GM12878 (cell line): Measurements from ENCODE around the gene PIAS1. TPM values are rescaled to one million over a fixed set of nuclear protein-coding genes. Genes with fewer than 3 reads are reported as not detected.

ENCODE experiments used
- ATAC-seq: fragments of 200-7000 bp; cut with Tn5 transposase; 3 replicates; pipeline ENCODE4 v1.9.1; 2020; ENCODE audit warnings: mild to moderate bottlenecking, moderate library complexity
- BruUV-seq: library from RNA; stranded (reverse); fragments of 400-500 nt; replicated peaks from 2 replicates; lab custom pipeline; 2021; lab: Mats Ljungman, UMichigan
- CTCF ChIA-PET: fragments of 300-600 bp; sonication (Branson Sonifier 250); formaldehyde crosslinking; extraction: SDS; loops from one replicate; lab custom pipeline; 2021; ENCODE audit warnings: inconsistent platforms; lab: Yijun Ruan, JAX
- POLR2A ChIA-PET: fragments of 350-600 bp; formaldehyde crosslinking; extraction: SDS; loops from one replicate; lab custom pipeline; 2021; ENCODE audit warnings: inconsistent platforms; lab: Charles Lee
- RAD21 ChIA-PET: fragments of 300-600 bp; sonication (Branson Sonifier 250); formaldehyde crosslinking; loops from one replicate; lab custom pipeline; 2023; ENCODE audit warnings: antibody characterized with exemption; ENCODE audit not compliant: unreplicated experiment; lab: Charles Lee
- SMC1A ChIA-PET: fragments of 300-600 bp; sonication (Branson Sonifier 250); formaldehyde crosslinking; loops from one replicate; lab custom pipeline; 2023; ENCODE audit not compliant: unreplicated experiment, uncharacterized antibody; lab: Charles Lee
- DNase-seq: peaks from one replicate; pipeline ENCODE4 v3.0.0-alpha.2; 2011; ENCODE audit warnings: low read depth, low spot score
- FAIRE-seq: peaks from 3 replicates; lab custom pipeline; 2011; peaks lifted over from hg19 to GRCh38; lab: Jason Lieb, UNC
- H2AFZ ChIP-seq: 2 replicates; pipeline ENCODE4 v1.6.0; 2011; ENCODE audit warnings: low read depth, low read length, control low read depth; ENCODE audit not compliant: control insufficient read depth
- H3K27ac ChIP-seq: 2 replicates; pipeline ENCODE4 v1.5.1; 2011; ENCODE audit warnings: control low read depth; ENCODE audit not compliant: control insufficient read depth, insufficient read depth
- H3K27me3 ChIP-seq, 2 experiments: replicated peaks in 1 of 2; 2 replicates each; pipeline versions ENCODE4 v1.6.0 to v1.6.1; 2011; ENCODE audit warnings: low read length in 1 of 2; ENCODE audit not compliant: control insufficient read depth in 2 of 2, insufficient read depth in 2 of 2
- H3K36me3 ChIP-seq, 2 experiments: 2 replicates each; pipeline ENCODE4 v1.5.1; 2011; ENCODE audit warnings: low read length in 1 of 2; ENCODE audit not compliant: control insufficient read depth in 2 of 2, insufficient read depth in 2 of 2
- H3K4me1 ChIP-seq: 2 replicates; pipeline ENCODE4 v1.6.1; 2011; ENCODE audit warnings: mild to moderate bottlenecking, low read length, moderate library complexity, mixed read lengths; ENCODE audit not compliant: control insufficient read depth, insufficient read depth
- H3K4me2 ChIP-seq: 2 replicates; pipeline ENCODE4 v1.6.0; 2011; ENCODE audit warnings: control low read depth; ENCODE audit not compliant: control insufficient read depth, insufficient read depth
- H3K4me3 ChIP-seq: fragments of 200-600 bp; sonication (generic); 2 replicates; pipeline ENCODE4 v1.5.1; 2016
- H3K79me2 ChIP-seq: 2 replicates; pipeline ENCODE4 v1.6.0; 2011; ENCODE audit warnings: low read length; ENCODE audit not compliant: control insufficient read depth, insufficient read depth
- H3K9ac ChIP-seq: 2 replicates; pipeline ENCODE4 v1.8.0; 2011; ENCODE audit warnings: low read length, control low read depth, mixed read lengths; ENCODE audit not compliant: control insufficient read depth, insufficient read depth
- H3K9me3 ChIP-seq: replicated peaks from 3 replicates; pipeline ENCODE4 v1.5.1; 2011; ENCODE audit warnings: mild to moderate bottlenecking, low read length; ENCODE audit not compliant: control insufficient read depth, insufficient read depth
- H4K20me1 ChIP-seq: 2 replicates; pipeline ENCODE4 v1.6.0; 2011; ENCODE audit not compliant: control insufficient read depth, insufficient read depth
- MYC ChIP-seq: IDR thresholded peaks from 2 replicates; pipeline ENCODE4 v1.6.1; 2011; ENCODE audit warnings: mild to moderate bottlenecking, low read length, moderate library complexity, inconsistent platforms; ENCODE audit not compliant: insufficient read depth, insufficient replicate concordance, insufficient read length, severe bottlenecking
- NR2C1 ChIP-seq: fragments of 450-650 bp; IDR thresholded peaks from 2 replicates; pipeline ENCODE4 v1.6.1; 2017; ENCODE audit warnings: antibody characterized with exemption, mild to moderate bottlenecking, moderate library complexity
- POU2F2 ChIP-seq: IDR thresholded peaks from 3 replicates; pipeline ENCODE4 v1.6.1; 2011; ENCODE audit warnings: low read depth, mild to moderate bottlenecking, low read length, borderline replicate concordance
- SIN3A ChIP-seq: IDR thresholded peaks from 2 replicates; pipeline ENCODE4 v1.6.1; 2012; ENCODE audit warnings: low read depth, low read length, improper control_type of control experiment
- SMC3 ChIP-seq: IDR thresholded peaks from 2 replicates; pipeline ENCODE4 v1.6.1; 2011; ENCODE audit warnings: low read length, improper control_type of control experiment, borderline replicate concordance
- TCF7 ChIP-seq: IDR thresholded peaks from 2 replicates; pipeline ENCODE4 v1.6.1; 2014; ENCODE audit warnings: antibody characterized with exemption, borderline replicate concordance
- ZNF384 ChIP-seq: IDR thresholded peaks from 2 replicates; pipeline ENCODE4 v1.6.1; 2012; ENCODE audit warnings: low read depth, mild to moderate bottlenecking, low read length, improper control_type of control experiment, borderline replicate concordance
- ZZZ3 ChIP-seq: IDR thresholded peaks from 2 replicates; pipeline ENCODE4 v1.6.1; 2011; ENCODE audit warnings: low read depth; ENCODE audit not compliant: control insufficient read depth, insufficient read length
- WGBS: methylation state at CpG from one replicate; pipeline ENCODE4 v1.1.6; 2016; ENCODE audit warnings: low lambda C conversion rate; ENCODE audit not compliant: insufficient replicate concordance, insufficient coverage; ENCODE audit errors: missing lambda C conversion rate; 5-methylcytosine and 5-hydroxymethylcytosine counted together
- in situ Hi-C: fragments of 300-500 bp; cut with MboI; formaldehyde crosslinking; loops from 9 replicates; pipeline ENCODE4 v1.14.3; 2018; ENCODE audit warnings: mixed read lengths
- intact Hi-C: fragments of 100-400 bp; cut with micrococcal nuclease; formaldehyde crosslinking; loops from one replicate; pipeline ENCODE4 v1.14.2; 2022; ENCODE audit not compliant: unreplicated experiment
- polyA plus RNA-seq, 11 experiments: library from polyadenylated mRNA; depleted of rRNA in 4 of 11; unstranded in 6 of 11; stranded (reverse) in 5 of 11; fragments of >200 nt; fragmentation: Nextera tagmentation in 4 of 11; fragmentation: Illumina TruSeq in 1 of 11; extraction: Ambion mirVana in 4 of 11; extraction: Trizol in 1 of 11; gene quantifications; 1 replicate in 1 of 11; 2 replicates in 10 of 11; pipeline versions ENCODE4 v1.2.1 to v1.2.3, GENCODE V29; 2011 to 2016; ENCODE audit warnings: inconsistent platforms in 2 of 11, missing spikeins in 2 of 11, low read depth in 1 of 11
- total RNA-seq, 4 experiments: library from RNA; depleted of rRNA in 3 of 4; stranded (reverse); fragments of >200 nt in 3 of 4; fragmentation: Illumina TruSeq in 1 of 4; extraction: Trizol in 1 of 4; gene quantifications; 2 replicates each; pipeline versions ENCODE4 v1.2.1 to v1.2.3, GENCODE V29; 2013 to 2021

Gene PIAS1
- total and polyA plus RNA-seq, 10 of the 15 experiments (the other 5 are each of a cell fraction or from before 2014, with no cell fraction given): 20.2 to 96.3 (median 37.0) TPM

DNA sequence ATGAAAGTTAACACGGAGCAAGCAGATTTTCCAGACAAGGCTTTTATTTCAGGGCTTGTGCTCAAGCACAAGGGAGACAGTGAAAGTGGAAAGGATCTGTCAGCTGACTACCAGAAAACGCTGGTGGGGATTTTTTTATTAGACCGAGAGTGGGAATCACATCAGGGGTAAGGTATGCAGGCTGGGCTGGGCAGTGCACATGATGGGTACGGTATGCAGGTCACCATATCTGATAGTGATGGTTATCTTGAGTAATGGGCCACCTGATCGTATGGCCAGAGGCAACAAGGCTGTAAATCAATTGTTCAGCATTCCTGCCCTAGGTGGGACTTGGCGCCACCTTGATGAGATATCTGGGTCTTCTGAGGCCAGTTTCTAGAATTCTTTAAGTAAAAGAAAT, 36.9 kb upstream of the PIAS1 start:
- ATAC-seq (no peak), DNase-seq (no peak), FAIRE-seq (no peak)
- Histone ChIP-seq H3K27me3 (no peaks in the 10 kb centered on the region), H2AFZ (no peak overlapping the region), H3K4me3 (no peak overlapping the region), H3K79me2 (no peaks in the 10 kb centered on the region), H3K4me1 (no peaks in the 10 kb centered on the region), H3K9ac (no peak overlapping the region), H3K27ac (no peak overlapping the region), H3K36me3 (no peaks in the 10 kb centered on the region), H3K9me3 (no peaks in the 10 kb centered on the region; the same call in 2 of the 3 replicates), H3K4me2 (no peak overlapping the region), H4K20me1 (no peaks in the 10 kb centered on the region)
- CTCF ChIA-PET: interaction anchor here (0.7 kb wide), 1 partner anchor 240 kb away, joined by 3 read pairs; no protein-coding TSS in a partner anchor
- in situ Hi-C loops: no loop called here
- WGBS: 60% methylated on average over 6 of the region's 6 CpGs
- SMC1A ChIA-PET: interaction anchor here (0.9 kb wide), 1 partner anchor 13 kb away, joined by 3 read pairs; no protein-coding TSS in a partner anchor
- RAD21 ChIA-PET: no interaction called here
- POLR2A ChIA-PET: no interaction called here
- BruUV-seq: no TSS peak
- TF ChIP-seq MYC (no peak), TCF7 (no peak), SMC3 (no peak), ZZZ3 (no peak), ZNF384 (no peak), NR2C1 (no peak), POU2F2 (no peak), SIN3A (no peak)
- intact Hi-C loops: no loop called here
